Stomach (tissue), 9 donors: ENCODE data around the gene UNC119B. TPM values are rescaled to one million over a fixed set of nuclear protein-coding genes. Genes with fewer than 3 reads are reported as not detected.
A peak's percentile ranks its signal among the peaks of the same experiment; 100 is the strongest.

Source experiments
- DNase-seq, 2 donors: peaks; one replicate each; pipeline versions ENCODE4 v3.0.0 to v3.0.0-alpha.2; 2013 to 2019
- H3K27ac ChIP-seq, 5 donors: fragments of 200-600 bp in 4 of 5; sonication (generic) in 4 of 5; one replicate each; pipeline ENCODE4 v1.5.1; 2013 to 2019; ENCODE audit warnings: mild to moderate bottlenecking in 1 of 5, moderate library complexity in 1 of 5
- H3K27me3 ChIP-seq, 3 donors: fragments of 200-600 bp; sonication (generic); one replicate each; pipeline ENCODE4 v1.5.1; 2017 to 2019; ENCODE audit warnings: mixed run types in 1 of 3
- H3K36me3 ChIP-seq, 4 donors: fragments of 200-600 bp; sonication (generic); 1 replicate in 3 of 4; 2 replicates in 1 of 4; pipeline ENCODE4 v1.5.1; 2016 to 2019
- H3K4me1 ChIP-seq, 4 donors: fragments of 200-600 bp; sonication (generic); one replicate each; pipeline ENCODE4 v1.5.1; 2016 to 2019
- H3K4me3 ChIP-seq, 4 donors: fragments of 200-600 bp; sonication (generic) in 3 of 4; one replicate each; pipeline ENCODE4 v1.5.1; 2016 to 2019; ENCODE audit warnings: mild to moderate bottlenecking in 1 of 4
- H3K9me3 ChIP-seq, 4 donors: fragments of 200-600 bp; sonication (generic); one replicate each; pipeline ENCODE4 v1.5.1; 2016 to 2019
- EP300 ChIP-seq: sonication (generic); formaldehyde crosslinking; IDR thresholded peaks from one replicate; pipeline ENCODE4 v1.6.1; 2017; ENCODE audit warnings: antibody characterized with exemption
- POLR2A ChIP-seq, 4 donors: fragments of 450-650 bp; IDR thresholded peaks; one replicate each; pipeline ENCODE4 v1.6.1; 2016; ENCODE audit warnings: antibody characterized with exemption in 4 of 4, control low read depth in 2 of 4, mild to moderate bottlenecking in 1 of 4, moderate library complexity in 1 of 4
- POLR2AphosphoS5 ChIP-seq, 3 donors: sonication (generic); formaldehyde crosslinking; IDR thresholded peaks; one replicate each; pipeline ENCODE4 v1.6.1; 2016; ENCODE audit warnings: antibody characterized with exemption in 3 of 3
- WGBS, 5 donors: extraction: QIAGEN DNeasy Blood & Tissue Kit in 3 of 5; methylation state at CpG; one replicate each; pipeline versions ENCODE4 v1.1.5 to v1.1.7; 2013 to 2018; 5-methylcytosine and 5-hydroxymethylcytosine counted together
- intact Hi-C: fragments of 100-400 bp; cut with DNase I; formaldehyde crosslinking; loops from one replicate; pipeline ENCODE4 v1.15.1; 2023; ENCODE audit warnings: low total_unique reads
- polyA plus RNA-seq, 3 donors: library from polyadenylated mRNA; stranded (reverse); fragments of 200-250 nt; gene quantifications; one replicate each; pipeline ENCODE4 v1.2.3, GENCODE V29; 2013
- total RNA-seq, 5 donors: library from RNA; depleted of rRNA; stranded (reverse); fragments of >200 nt; gene quantifications; one replicate each; pipeline versions ENCODE4 v1.1.0 to v1.2.3, GENCODE V29; 2014 to 2016
- TF ChIP-seq, protein P1 (sequence below), 7 experiments: fragments of 450-650 bp in 4 of 7; fragments of 200-600 bp in 3 of 7; sonication (generic) in 3 of 7; IDR thresholded peaks; one replicate each; pipeline ENCODE4 v1.5.1; 2016 to 2019; ENCODE audit warnings: antibody characterized with exemption in 7 of 7, control low read depth in 2 of 7, mild to moderate bottlenecking in 1 of 7
- donor health status: healthy with polysubstance abuse.
- donor health status: Bipolar disorder and iron deficiency.
- donor health status: healthy.

Gene UNC119B
- total and polyA plus RNA-seq, 8 donors: 8.2 to 26.8 (median 15.1) TPM

- H3K9me3 ChIP-seq: no peaks in the 10 kb centered on the region
- no peak overlapping the region for H3K27ac ChIP-seq
- H3K36me3 ChIP-seq: peaks cover 56 to 71% (median 71%) of the 10 kb centered on the region in 4 donors
- no peaks in the 10 kb centered on the region for H3K27me3 ChIP-seq
- H3K4me1 ChIP-seq: peaks cover 30 to 55% (median 39%) of the 10 kb centered on the region in 4 donors
- TF ChIP-seq POLR2A (IDR thresholded peaks at IDR 0.05): no peak
- no peak for TF ChIP-seq POLR2AphosphoS5 (IDR thresholded peaks at IDR 0.05)
- TF ChIP-seq, protein P1, sequence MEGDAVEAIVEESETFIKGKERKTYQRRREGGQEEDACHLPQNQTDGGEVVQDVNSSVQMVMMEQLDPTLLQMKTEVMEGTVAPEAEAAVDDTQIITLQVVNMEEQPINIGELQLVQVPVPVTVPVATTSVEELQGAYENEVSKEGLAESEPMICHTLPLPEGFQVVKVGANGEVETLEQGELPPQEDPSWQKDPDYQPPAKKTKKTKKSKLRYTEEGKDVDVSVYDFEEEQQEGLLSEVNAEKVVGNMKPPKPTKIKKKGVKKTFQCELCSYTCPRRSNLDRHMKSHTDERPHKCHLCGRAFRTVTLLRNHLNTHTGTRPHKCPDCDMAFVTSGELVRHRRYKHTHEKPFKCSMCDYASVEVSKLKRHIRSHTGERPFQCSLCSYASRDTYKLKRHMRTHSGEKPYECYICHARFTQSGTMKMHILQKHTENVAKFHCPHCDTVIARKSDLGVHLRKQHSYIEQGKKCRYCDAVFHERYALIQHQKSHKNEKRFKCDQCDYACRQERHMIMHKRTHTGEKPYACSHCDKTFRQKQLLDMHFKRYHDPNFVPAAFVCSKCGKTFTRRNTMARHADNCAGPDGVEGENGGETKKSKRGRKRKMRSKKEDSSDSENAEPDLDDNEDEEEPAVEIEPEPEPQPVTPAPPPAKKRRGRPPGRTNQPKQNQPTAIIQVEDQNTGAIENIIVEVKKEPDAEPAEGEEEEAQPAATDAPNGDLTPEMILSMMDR (IDR thresholded peaks at IDR 0.05): no peak
- DNase-seq: no peak
- H3K4me3 ChIP-seq: no peak overlapping the region
- 70 to 81% (median 73%) methylated on average over 3 of the region's 3 CpGs for WGBS, 5 donors
- intact Hi-C loops: no loop called here
These were observed 11.6 kb downstream of the UNC119B start for GRCh38 chr12:120721866-120722265.

DNA sequence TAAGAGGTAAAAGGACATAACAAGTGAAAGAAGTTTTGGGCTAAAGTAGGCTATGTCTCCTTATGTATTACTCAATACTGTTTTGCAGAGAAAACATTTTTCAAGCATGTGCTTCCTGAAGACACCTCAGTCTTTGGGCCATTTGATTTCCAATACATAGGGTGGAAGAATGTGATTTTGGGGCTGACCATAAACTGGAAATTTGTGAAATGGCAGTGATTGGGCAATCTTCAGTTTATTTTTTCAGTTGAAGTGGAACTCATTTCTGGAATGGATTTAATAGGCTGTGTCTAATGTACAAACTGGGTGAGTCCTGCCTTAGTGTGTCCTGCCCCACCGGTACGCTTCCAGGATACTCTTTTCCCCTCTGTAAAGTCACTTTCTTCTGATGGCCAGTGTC lies 12.5 kb downstream of the UNC119B start:
- intact Hi-C loops: no loop called here
- Histone ChIP-seq H3K4me3 (no peak overlapping the region), H3K9me3 (no peaks in the 10 kb centered on the region), H3K36me3 (peaks cover 47 to 70% (median 69%) of the 10 kb centered on the region in 4 donors), H3K4me1 (peaks cover 30 to 63% (median 44%) of the 10 kb centered on the region in 4 donors), H3K27ac (no peak overlapping the region), H3K27me3 (no peaks in the 10 kb centered on the region)
- TF ChIP-seq POLR2AphosphoS5 (IDR thresholded peaks at IDR 0.05) (no peak), POLR2A (IDR thresholded peaks at IDR 0.05) (no peak), EP300 (no peak)
- TF ChIP-seq, protein P1 (IDR thresholded peaks at IDR 0.05): no peak
- WGBS, 5 donors: 94 to 100% (median 96%) methylated on average over 2 of the region's 2 CpGs
- no peak for DNase-seq

DNA sequence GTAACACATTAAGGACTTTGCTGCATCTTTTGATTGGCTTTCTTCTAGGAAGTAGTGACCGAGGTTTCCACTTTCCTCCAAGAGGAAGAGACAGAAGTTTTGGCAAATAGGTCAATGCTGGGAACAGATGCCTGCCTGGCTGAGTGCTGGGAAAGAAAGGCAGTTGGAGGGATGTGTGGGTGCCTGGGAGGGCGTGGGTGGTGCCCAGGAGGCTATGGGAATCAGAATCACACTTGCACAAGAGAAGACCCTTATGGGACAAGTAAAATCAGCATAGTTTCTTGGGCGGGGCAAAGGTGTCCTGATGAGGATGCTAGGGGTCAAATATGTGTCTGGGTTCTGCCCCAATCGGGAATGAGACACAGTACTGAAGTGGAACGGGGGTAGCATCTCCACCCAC lies 14.5 kb downstream of the UNC119B start:
- intact Hi-C loops: no loop called here
- TF ChIP-seq POLR2A (IDR thresholded peaks at IDR 0.05): no peak
- TF ChIP-seq POLR2AphosphoS5 (IDR thresholded peaks at IDR 0.05): no peak
- no peak for TF ChIP-seq EP300
- TF ChIP-seq, protein P1 (IDR thresholded peaks at IDR 0.05): no peak
- DNase-seq: no peak
- Histone ChIP-seq H3K9me3 (no peaks in the 10 kb centered on the region), H3K27me3 (no peaks in the 10 kb centered on the region), H3K27ac (peak overlapping the region in 2 of 5 donors; percentile 87 to 90), H3K4me1 (peaks cover 26 to 48% (median 34%) of the 10 kb centered on the region in 4 donors), H3K36me3 (peaks cover 37 to 69% (median 66%) of the 10 kb centered on the region in 4 donors), H3K4me3 (peak overlapping the region in 2 of 4 donors; percentile 58 to 85)
- WGBS, 5 donors: 58 to 69% (median 64%) methylated on average over 5 of the region's 5 CpGs

DNA sequence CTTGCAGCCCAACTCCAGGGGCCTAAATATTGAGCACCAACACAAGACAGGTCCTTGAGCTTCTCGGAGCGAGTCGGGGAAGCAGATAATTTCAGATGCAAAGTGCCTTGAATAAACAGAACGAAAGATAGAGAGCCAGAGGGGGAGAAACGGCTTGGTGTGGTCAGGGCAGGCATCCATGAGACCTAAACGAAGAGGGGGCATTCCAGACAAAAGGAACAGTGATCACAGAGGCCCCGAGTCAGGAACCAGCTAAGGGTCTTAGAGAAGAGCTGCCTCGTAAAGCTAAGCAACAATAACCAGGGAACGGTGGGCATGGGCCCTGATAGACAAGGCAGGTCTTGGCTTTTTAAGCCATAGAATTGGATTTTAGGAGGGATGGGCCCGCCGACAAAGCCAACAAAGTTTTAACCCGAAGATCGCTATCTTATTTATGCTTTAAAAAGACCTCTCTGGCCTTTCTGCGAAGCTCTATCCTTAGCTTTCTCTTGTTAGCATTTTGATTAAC lies 14.9 kb downstream of the UNC119B start:
- 10 to 23% (median 12%) methylated on average over 14 of the region's 14 CpGs for WGBS, 5 donors
- Histone ChIP-seq H3K4me1 (peaks cover 21 to 43% (median 29%) of the 10 kb centered on the region in 4 donors), H3K27ac (peak overlapping the region; percentile 83 to 90 (median 87)), H3K27me3 (no peaks in the 10 kb centered on the region), H3K4me3 (peak overlapping the region; percentile 58 to 85 (median 72)), H3K9me3 (no peaks in the 10 kb centered on the region), H3K36me3 (peaks cover 37 to 69% (median 66%) of the 10 kb centered on the region in 4 donors)
- intact Hi-C loops: no loop called here
- TF ChIP-seq EP300: no peak
- TF ChIP-seq POLR2AphosphoS5 (IDR thresholded peaks at IDR 0.05): no peak
- TF ChIP-seq POLR2A (IDR thresholded peaks at IDR 0.05): no peak
- TF ChIP-seq, protein P1 (IDR thresholded peaks at IDR 0.05): no peak
- no peak for DNase-seq
